ENCODE data around the gene IL12RB2. TPM values are rescaled to one million over a fixed set of nuclear protein-coding genes. Genes with fewer than 3 reads are reported as not detected.

Gene IL12RB2
- total RNA-seq, 1 donor from 2014 or later, result 1.3 TPM

GRCh38 chr1:67359592-67359991 lies 51.9 kb downstream of the IL12RB2 start:
- DNase-seq, result no peak

GRCh38 chr1:67361641-67362040 lies 54.0 kb downstream of the IL12RB2 start:
- TF ChIP-seq CTCF (IDR thresholded peaks at IDR 0.05), result no peak
- intact Hi-C loops (cut with DNase I), result no loop called here
- no peaks in the 10 kb centered on the region for H3K36me3 ChIP-seq

More at GRCh38 chr1:67359592-67359991, 51.9 kb downstream of the IL12RB2 start:
- Histone ChIP-seq H3K27ac (no peak overlapping the region), H3K4me1 (no peaks in the 10 kb centered on the region), H3K36me3 (no peaks in the 10 kb centered on the region), H3K4me3 (no peak overlapping the region), H3K27me3 (ENCODE audit: low read depth) (no peaks in the 10 kb centered on the region), H3K9me3 (no peaks in the 10 kb centered on the region)
- intact Hi-C loops (cut with DNase I), result loop anchor here (5.0 kb wide), 1 partner anchor 143 kb away; no protein-coding TSS in a partner anchor
- TF ChIP-seq CTCF (IDR thresholded peaks at IDR 0.05), result no peak
- no peak for ATAC-seq

DNA sequence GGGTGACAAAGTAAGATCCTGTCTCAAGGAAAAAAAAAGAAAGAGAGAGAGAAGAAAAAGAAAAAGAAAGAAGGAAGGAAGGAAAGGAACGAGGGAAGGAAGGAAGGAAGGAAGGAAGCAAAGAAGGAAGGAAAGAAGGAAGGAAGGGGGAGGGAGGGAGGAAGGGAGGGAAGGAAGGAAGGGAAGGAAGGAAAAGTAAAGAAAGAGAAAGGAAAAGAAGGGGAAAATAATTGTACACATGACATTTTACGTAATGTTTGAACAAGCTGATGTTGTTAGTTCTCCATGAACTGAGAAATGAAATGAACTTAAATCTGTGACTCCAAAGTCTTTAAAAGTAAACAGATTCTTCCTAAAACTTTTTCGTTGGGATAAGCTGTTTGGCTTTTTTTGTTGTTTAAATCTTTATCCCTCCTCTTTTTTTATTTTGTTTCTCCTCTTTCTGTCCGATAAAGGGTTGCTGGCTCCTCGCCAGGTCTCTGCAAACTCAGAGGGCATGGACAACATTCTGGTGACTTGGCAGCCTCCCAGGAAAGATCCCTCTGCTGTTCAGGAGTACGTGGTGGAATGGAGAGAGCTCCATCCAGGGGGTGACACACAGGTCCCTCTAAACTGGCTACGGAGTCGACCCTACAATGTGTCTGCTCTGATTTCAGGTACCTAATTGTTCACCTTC lies 59.8 kb downstream of the IL12RB2 start:
- Histone ChIP-seq H3K4me3 (no peak overlapping the region), H3K36me3 (no peaks in the 10 kb centered on the region), H3K27me3 (ENCODE audit: low read depth) (no peaks in the 10 kb centered on the region), H3K9me3 (no peaks in the 10 kb centered on the region), H3K27ac (no peak overlapping the region), H3K4me1 (no peaks in the 10 kb centered on the region)
- intact Hi-C loops (cut with DNase I), result no loop called here
- no peak for ATAC-seq
- DNase-seq, result no peak
- no peak for TF ChIP-seq CTCF (IDR thresholded peaks at IDR 0.05)

More at GRCh38 chr1:67361641-67362040, 54.0 kb downstream of the IL12RB2 start:
- no peak for ATAC-seq
- no peaks in the 10 kb centered on the region for H3K27me3 ChIP-seq (ENCODE audit: low read depth)
- no peaks in the 10 kb centered on the region for H3K9me3 ChIP-seq
- H3K4me3 ChIP-seq, result no peak overlapping the region
- no peak overlapping the region for H3K27ac ChIP-seq
- DNase-seq, result no peak
- no peaks in the 10 kb centered on the region for H3K4me1 ChIP-seq

- intact Hi-C loops (cut with DNase I), result no loop called here
- Histone ChIP-seq H3K36me3 (no peaks in the 10 kb centered on the region), H3K27ac (no peak overlapping the region), H3K4me3 (no peak overlapping the region), H3K9me3 (no peaks in the 10 kb centered on the region), H3K27me3 (ENCODE audit: low read depth) (no peaks in the 10 kb centered on the region), H3K4me1 (no peaks in the 10 kb centered on the region)
- no peak for DNase-seq
- ATAC-seq, result no peak
- TF ChIP-seq CTCF (IDR thresholded peaks at IDR 0.05), result no peak
These were observed 60.4 kb downstream of the IL12RB2 start for GRCh38 chr1:67368046-67368514.

GRCh38 chr1:67371043-67371442 lies 63.4 kb downstream of the IL12RB2 start:
- no peaks in the 10 kb centered on the region for H3K9me3 ChIP-seq
- no peaks in the 10 kb centered on the region for H3K4me1 ChIP-seq
- H3K4me3 ChIP-seq, result no peak overlapping the region
- DNase-seq (no peak), ATAC-seq (no peak)
- TF ChIP-seq CTCF (IDR thresholded peaks at IDR 0.05), result no peak
- H3K27ac ChIP-seq, result no peak overlapping the region
- H3K27me3 ChIP-seq (ENCODE audit: low read depth), result no peaks in the 10 kb centered on the region
- intact Hi-C loops (cut with DNase I), result no loop called here
- H3K36me3 ChIP-seq, result no peaks in the 10 kb centered on the region
